ENCODE data around the gene AAMP.
"Not testable (repeated sequence)": the region's sequence is repeated elsewhere in the genome, so short reads cannot be mapped to it uniquely, and the experiment has no call there.

Gene AAMP

DNA sequence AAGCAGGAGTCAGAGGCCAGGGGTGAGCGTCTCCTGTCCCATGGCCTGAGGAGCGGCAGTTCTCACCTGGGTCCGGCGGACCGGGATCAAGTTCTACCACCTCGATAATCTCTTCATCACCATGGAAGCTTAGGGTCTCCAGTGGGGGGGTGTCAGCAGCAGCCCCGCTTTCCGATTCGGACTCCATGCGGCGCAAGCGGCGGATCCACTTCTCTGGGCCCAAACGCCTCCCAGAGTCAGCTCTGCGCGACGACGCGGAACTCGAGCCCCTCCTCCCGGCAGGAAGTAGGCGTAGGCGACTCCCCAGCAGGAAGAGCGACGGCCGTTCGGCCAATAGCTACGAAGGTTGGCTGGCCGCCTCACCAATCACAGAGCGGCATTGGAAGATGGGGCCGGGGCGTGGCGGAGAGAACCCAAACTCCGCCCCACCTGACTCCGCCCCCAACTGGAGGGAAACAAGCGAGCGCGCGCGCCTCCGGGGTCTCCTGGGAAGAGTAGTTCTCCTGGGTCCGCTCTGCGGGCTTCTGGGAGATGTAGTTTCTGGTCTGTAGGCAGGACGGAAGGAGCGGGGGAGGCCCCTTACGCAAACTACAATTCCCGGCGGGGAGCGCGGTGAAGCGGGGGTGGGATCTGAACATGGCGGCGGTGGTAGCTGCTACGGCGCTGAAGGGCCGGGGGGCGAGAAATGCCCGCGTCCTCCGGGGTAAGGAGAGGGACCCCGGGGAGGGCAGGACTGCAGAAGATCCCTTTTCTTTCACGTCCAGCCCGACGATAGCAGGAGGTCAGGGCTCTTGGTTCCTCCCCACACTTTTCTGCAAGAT, at the start of gene AAMP, which contains the start of gene PNKD:
AAMP (minus strand) TSS at position 238 of the 821 bp plus-strand sequence; CDS start at position 187, 51 bp downstream.
PNKD (plus strand) TSS at position 620 of the 821 bp plus-strand sequence; CDS start at position 637, 17 bp downstream.
- ChIA-PET CTCF (interaction anchor here (0.9 to 4.4 kb wide), 4 partner anchors 14 to 102 kb away, joined by 4 to 30 read pairs (median 6); partner anchors contain the start of genes CATIP and TMBIM1), POLR2A (interaction anchor here (0.7 to 2.1 kb wide), 17 partner anchors 10 to 135 kb away, joined by 3 to 12 read pairs (median 4); partner anchors contain the start of genes ARPC2 and GPBAR1)
- TF ChIP-seq NFRKB (IDR thresholded peaks at IDR 0.05) (no peak), LEF1 (IDR thresholded peaks at IDR 0.05; ENCODE audit: borderline replicate concordance) (no peak), CTBP1 (IDR thresholded peaks at IDR 0.05; ENCODE audit: borderline replicate concordance) (no peak), HDGF (IDR thresholded peaks at IDR 0.05; ENCODE audit: borderline replicate concordance) (no peak), L3MBTL2 (conservative IDR thresholded peaks at IDR 0.05) (0 out of 2 replicates have a peak, but pooled peaks have one; percentile 1), TARDBP (IDR thresholded peaks at IDR 0.05) (no peak), BHLHE40 (IDR thresholded peaks at IDR 0.05; ENCODE audit: borderline replicate concordance) (no peak), FOXK2 (IDR thresholded peaks at IDR 0.05) (no peak), SUZ12 (IDR thresholded peaks at IDR 0.05) (no peak; the same call in 1 of the 2 replicates), ARNT (IDR thresholded peaks at IDR 0.05) (no peak), FOXA1 (IDR thresholded peaks at IDR 0.05) (no peak), SP1 (IDR thresholded peaks at IDR 0.05) (no peak), ZNF384 (IDR thresholded peaks at IDR 0.05) (no peak), FOXM1 (IDR thresholded peaks at IDR 0.05; ENCODE audit: borderline replicate concordance) (no peak), ELF4 (IDR thresholded peaks at IDR 0.05) (peak; percentile 67)
- TF ChIP-seq, protein P1, sequence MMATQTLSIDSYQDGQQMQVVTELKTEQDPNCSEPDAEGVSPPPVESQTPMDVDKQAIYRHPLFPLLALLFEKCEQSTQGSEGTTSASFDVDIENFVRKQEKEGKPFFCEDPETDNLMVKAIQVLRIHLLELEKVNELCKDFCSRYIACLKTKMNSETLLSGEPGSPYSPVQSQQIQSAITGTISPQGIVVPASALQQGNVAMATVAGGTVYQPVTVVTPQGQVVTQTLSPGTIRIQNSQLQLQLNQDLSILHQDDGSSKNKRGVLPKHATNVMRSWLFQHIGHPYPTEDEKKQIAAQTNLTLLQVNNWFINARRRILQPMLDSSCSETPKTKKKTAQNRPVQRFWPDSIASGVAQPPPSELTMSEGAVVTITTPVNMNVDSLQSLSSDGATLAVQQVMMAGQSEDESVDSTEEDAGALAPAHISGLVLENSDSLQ (IDR thresholded peaks at IDR 0.05) = peak; percentile 99
- DNase-seq (ENCODE audit: extremely low spot score) = peak; percentile 98

DNA sequence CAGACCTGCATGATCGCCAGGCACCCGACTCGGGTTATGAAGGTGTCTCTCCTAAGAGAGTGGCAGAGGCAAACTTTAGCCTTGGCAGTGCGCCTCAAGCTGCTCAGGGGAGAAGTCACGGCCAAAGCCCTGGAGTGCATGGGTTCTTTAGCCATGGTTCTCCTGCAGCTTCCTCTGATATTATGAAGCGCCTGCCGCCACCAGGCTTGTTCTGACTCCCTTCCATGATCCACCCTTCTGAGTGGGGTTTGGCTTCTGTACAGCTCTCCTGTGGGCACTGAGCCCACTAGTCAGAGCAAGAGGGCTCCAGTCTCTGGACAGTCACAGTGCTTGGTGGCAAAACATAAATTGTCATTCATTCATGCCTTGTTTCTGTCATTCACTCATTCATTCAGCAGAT, 48.3 kb upstream of the AAMP start:
- POLR2A ChIA-PET = no interaction called here
- CTCF ChIA-PET = no interaction called here
- TF ChIP-seq ELF4 (IDR thresholded peaks at IDR 0.05) (no peak), HDGF (IDR thresholded peaks at IDR 0.05; ENCODE audit: borderline replicate concordance) (no peak), L3MBTL2 (conservative IDR thresholded peaks at IDR 0.05) (no peak), NFRKB (IDR thresholded peaks at IDR 0.05) (no peak), LEF1 (IDR thresholded peaks at IDR 0.05; ENCODE audit: borderline replicate concordance) (no peak), BHLHE40 (IDR thresholded peaks at IDR 0.05; ENCODE audit: borderline replicate concordance) (no peak)
- DNase-seq (ENCODE audit: extremely low spot score) = no peak

- ChIA-PET CTCF (no interaction called here), POLR2A (no interaction called here)
- TF ChIP-seq CTBP1 (IDR thresholded peaks at IDR 0.05; ENCODE audit: borderline replicate concordance) (no peak), ARNT (IDR thresholded peaks at IDR 0.05) (no peak), FOXK2 (IDR thresholded peaks at IDR 0.05) (no peak), LEF1 (IDR thresholded peaks at IDR 0.05; ENCODE audit: borderline replicate concordance) (no peak), L3MBTL2 (conservative IDR thresholded peaks at IDR 0.05) (no peak), ZNF384 (IDR thresholded peaks at IDR 0.05) (no peak), BHLHE40 (IDR thresholded peaks at IDR 0.05; ENCODE audit: borderline replicate concordance) (no peak), NFRKB (IDR thresholded peaks at IDR 0.05) (no peak), SUZ12 (IDR thresholded peaks at IDR 0.05) (no peak), HDGF (IDR thresholded peaks at IDR 0.05; ENCODE audit: borderline replicate concordance) (no peak), FOXM1 (IDR thresholded peaks at IDR 0.05; ENCODE audit: borderline replicate concordance) (no peak), ELF4 (IDR thresholded peaks at IDR 0.05) (no peak), SP1 (IDR thresholded peaks at IDR 0.05) (no peak), FOXA1 (IDR thresholded peaks at IDR 0.05) (no peak), TARDBP (IDR thresholded peaks at IDR 0.05) (no peak)
- TF ChIP-seq, protein P1 (IDR thresholded peaks at IDR 0.05) = no peak
- DNase-seq (ENCODE audit: extremely low spot score) = no peak
These were observed 47.9 kb upstream of the AAMP start for GRCh38 chr2:218317835-218318234.

GRCh38 chr2:218317303-218317630, 47.3 kb upstream of the AAMP start:
- POLR2A ChIA-PET = no interaction called here
- CTCF ChIA-PET = no interaction called here
- no peak for DNase-seq (ENCODE audit: extremely low spot score)
- TF ChIP-seq ARNT (IDR thresholded peaks at IDR 0.05) (no peak), FOXA1 (IDR thresholded peaks at IDR 0.05) (no peak), FOXK2 (IDR thresholded peaks at IDR 0.05) (no peak), TARDBP (IDR thresholded peaks at IDR 0.05) (no peak), SUZ12 (IDR thresholded peaks at IDR 0.05) (no peak), LEF1 (IDR thresholded peaks at IDR 0.05; ENCODE audit: borderline replicate concordance) (no peak), CTBP1 (IDR thresholded peaks at IDR 0.05; ENCODE audit: borderline replicate concordance) (no peak), L3MBTL2 (conservative IDR thresholded peaks at IDR 0.05) (no peak), SP1 (IDR thresholded peaks at IDR 0.05) (no peak), NFRKB (IDR thresholded peaks at IDR 0.05) (no peak)
- TF ChIP-seq, protein P1 (IDR thresholded peaks at IDR 0.05) = no peak

DNA sequence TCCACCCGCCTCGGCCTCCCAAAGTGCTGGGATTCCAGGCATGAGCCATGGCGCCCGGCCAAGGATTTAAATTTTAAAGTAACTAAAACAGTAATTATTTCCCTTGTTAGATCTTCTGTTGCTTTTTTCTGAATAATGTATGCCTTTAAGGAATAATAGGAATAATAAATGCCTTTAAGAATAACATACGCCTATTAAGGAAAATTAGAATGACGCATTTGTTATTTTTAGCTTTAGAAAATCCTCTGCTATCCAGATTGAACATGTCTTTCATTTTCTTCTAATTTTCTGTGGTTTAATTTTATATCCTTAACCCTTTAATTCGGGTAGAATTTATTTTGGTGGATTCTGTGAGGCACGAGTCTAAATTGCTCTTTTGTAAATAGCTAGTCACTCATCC, 45.5 kb upstream of the AAMP start:
- ChIA-PET POLR2A (no interaction called here), CTCF (no interaction called here)
- TF ChIP-seq FOXA1 (IDR thresholded peaks at IDR 0.05) (no peak), SP1 (IDR thresholded peaks at IDR 0.05) (no peak), BHLHE40 (IDR thresholded peaks at IDR 0.05; ENCODE audit: borderline replicate concordance) (no peak), CTBP1 (IDR thresholded peaks at IDR 0.05; ENCODE audit: borderline replicate concordance) (no peak), ARNT (IDR thresholded peaks at IDR 0.05) (no peak), LEF1 (IDR thresholded peaks at IDR 0.05; ENCODE audit: borderline replicate concordance) (no peak), SUZ12 (IDR thresholded peaks at IDR 0.05) (no peak), ELF4 (IDR thresholded peaks at IDR 0.05) (no peak), FOXM1 (IDR thresholded peaks at IDR 0.05; ENCODE audit: borderline replicate concordance) (no peak), TARDBP (IDR thresholded peaks at IDR 0.05) (no peak), HDGF (IDR thresholded peaks at IDR 0.05; ENCODE audit: borderline replicate concordance) (no peak), L3MBTL2 (conservative IDR thresholded peaks at IDR 0.05) (no peak), FOXK2 (IDR thresholded peaks at IDR 0.05) (no peak), NFRKB (IDR thresholded peaks at IDR 0.05) (no peak), ZNF384 (IDR thresholded peaks at IDR 0.05) (no peak)
- TF ChIP-seq, protein P1 (IDR thresholded peaks at IDR 0.05) = no peak
- no peak for DNase-seq (ENCODE audit: extremely low spot score)

DNA sequence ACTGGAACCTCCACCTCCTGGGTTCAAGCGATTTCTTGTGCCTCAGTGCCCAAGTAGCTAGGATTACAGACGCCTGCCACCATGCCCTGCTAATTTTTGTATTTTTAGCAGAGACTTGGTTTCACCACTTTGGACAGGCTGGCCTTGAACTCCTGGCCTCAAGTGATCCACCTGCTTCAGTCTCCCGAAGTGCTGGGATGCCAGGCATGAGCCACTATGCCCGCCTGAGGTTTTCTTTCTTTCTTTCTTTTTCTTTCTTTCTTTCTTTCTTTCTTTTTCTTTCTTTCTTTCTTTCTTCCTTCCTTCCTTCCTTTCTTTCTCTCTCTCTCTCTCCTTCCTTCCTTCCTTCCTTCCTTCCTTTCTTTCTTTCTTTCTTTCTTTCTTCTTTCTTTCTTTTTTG, 44.8 kb upstream of the AAMP start:
- DNase-seq (ENCODE audit: extremely low spot score); CTCF ChIA-PET: not testable (repeated sequence)
- POLR2A ChIA-PET = interaction anchor here (0.6 kb wide), 1 partner anchor 9 kb away, joined by 3 read pairs; no protein-coding TSS in a partner anchor

Measured in HEK293T (cell line).